C4-2B (cell line): ENCODE data around the gene SCARB1.

Source experiments
- CTCF ChIP-seq: fragments of 450-650 bp; conservative IDR thresholded peaks from 2 replicates; pipeline ENCODE4 v1.5.1; 2017; ENCODE audit warnings: mild to moderate bottlenecking
- ZFX ChIP-seq: fragments of 450-650 bp; IDR thresholded peaks from 2 replicates; pipeline ENCODE4 v1.6.1; 2017

DNA sequence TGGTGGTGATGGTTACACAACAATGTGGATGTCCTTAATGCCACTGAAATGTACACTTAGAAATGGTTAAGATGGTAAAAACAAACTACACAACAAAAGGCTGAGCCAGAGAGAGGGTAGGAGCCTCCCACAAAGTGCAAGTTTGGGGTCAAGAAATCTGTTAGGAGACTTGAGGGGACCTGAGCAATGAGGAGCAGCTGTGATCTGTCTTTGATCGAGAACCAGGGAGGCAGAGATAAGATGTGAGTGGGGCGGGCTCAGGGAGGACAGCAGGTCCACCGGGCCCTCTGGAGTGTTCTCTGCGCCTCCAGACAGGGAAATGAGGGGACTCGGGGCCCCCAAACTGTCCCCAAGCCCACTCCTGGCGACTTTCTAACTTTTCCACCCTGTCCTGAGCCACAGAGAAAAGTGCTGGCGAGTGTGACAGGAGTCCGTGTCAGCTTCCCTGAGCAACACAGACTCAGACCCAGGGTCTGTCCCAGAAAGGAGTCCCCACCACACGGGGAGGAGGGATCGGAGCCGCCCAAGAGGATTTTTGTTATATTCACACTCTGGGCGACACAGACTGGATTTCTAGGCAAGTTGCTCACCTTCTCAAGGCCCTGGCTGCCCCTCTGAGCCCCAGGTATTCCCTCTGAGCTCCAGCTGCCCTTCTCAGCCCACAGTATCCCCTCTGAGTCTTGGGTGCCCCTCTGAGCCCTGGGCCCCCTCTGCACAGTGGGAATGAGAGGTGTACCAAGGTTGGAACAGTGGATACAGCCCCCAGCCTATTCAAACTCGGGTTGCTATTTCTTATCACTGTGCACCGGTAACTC lies 11.5 kb upstream of the SCARB1 start:
- TF ChIP-seq CTCF = no peak
- no peak for TF ChIP-seq ZFX
